Right ventricle myocardium inferior (tissue), 1 donor: ENCODE measurements around the gene CREBL2. TPM values are rescaled to one million over a fixed set of nuclear protein-coding genes. Genes with fewer than 3 reads are reported as not detected.

Experiments used
- ATAC-seq: fragments of 200-7000 bp; cut with Tn5 transposase; one replicate; pipeline ENCODE4 v1.9.1; 2020; ENCODE audit warnings: mild to moderate bottlenecking, moderate library complexity
- DNase-seq: peaks from one replicate; pipeline ENCODE4 v3.0.0; 2021; ENCODE audit errors: missing footprints
- intact Hi-C: fragments of 100-400 bp; cut with DNase I; formaldehyde crosslinking; loops from one replicate; pipeline ENCODE4 v1.11.0; 2022
- total RNA-seq: library from RNA; stranded (reverse); fragmentation: NEBNext Ultra II Directional; extraction: Animal tissue kit (Norgen Biotek cat#: 25700); gene quantifications from one replicate; pipeline ENCODE4 v1.2.1, GENCODE V29; 2021
- donor health status: DM: no; HTN: yes; CAD: no; lungs with severe emphysema.

Gene CREBL2
- total RNA-seq, 1 donor from 2014 or later, result 15.9 TPM

GRCh38 chr12:12654691-12655460 lies 43.2 kb downstream of the CREBL2 start:
- ATAC-seq (no peak), DNase-seq (no peak)
- intact Hi-C loops, result loop anchor here (5.0 kb wide), 1 partner anchor 278 kb away; no protein-coding TSS in a partner anchor

GRCh38 chr12:12660201-12660600 lies 48.5 kb downstream of the CREBL2 start:
- intact Hi-C loops, result no loop called here
- no peak for ATAC-seq

GRCh38 chr12:12661086-12661856 lies 49.6 kb downstream of the CREBL2 start:
- intact Hi-C loops, result no loop called here
- DNase-seq, result no peak
- no peak for ATAC-seq

More at GRCh38 chr12:12660201-12660600, 48.5 kb downstream of the CREBL2 start:
- no peak for DNase-seq

GRCh38 chr12:12663644-12664294 lies 52.1 kb downstream of the CREBL2 start:
- ATAC-seq (no peak), DNase-seq (no peak)
- intact Hi-C loops, result no loop called here

GRCh38 chr12:12665194-12665593 lies 53.5 kb downstream of the CREBL2 start:
- intact Hi-C loops, result no loop called here

GRCh38 chr12:12668005-12668404 lies 56.3 kb downstream of the CREBL2 start:
- ATAC-seq, result no peak
- no peak for DNase-seq
- intact Hi-C loops, result no loop called here

More at GRCh38 chr12:12665194-12665593, 53.5 kb downstream of the CREBL2 start:
- DNase-seq, result no peak
- ATAC-seq, result no peak

- intact Hi-C loops, result no loop called here
- DNase-seq (no peak), ATAC-seq (no peak)
Observed at GRCh38 chr12:12669020-12669419, 57.3 kb downstream of the CREBL2 start.

- intact Hi-C loops, result no loop called here
- DNase-seq, result no peak
- ATAC-seq, result no peak
Observed at GRCh38 chr12:12671850-12672660, 60.4 kb downstream of the CREBL2 start.

GRCh38 chr12:12673296-12673695 lies 61.6 kb downstream of the CREBL2 start:
- ATAC-seq (no peak), DNase-seq (no peak)
- intact Hi-C loops, result no loop called here

GRCh38 chr12:12676605-12677004 lies 64.9 kb downstream of the CREBL2 start:
- no peak for DNase-seq
- intact Hi-C loops, result no loop called here

GRCh38 chr12:12681061-12681765 lies 69.5 kb downstream of the CREBL2 start:
- intact Hi-C loops, result no loop called here
- DNase-seq (no peak), ATAC-seq (no peak)

More at GRCh38 chr12:12676605-12677004, 64.9 kb downstream of the CREBL2 start:
- ATAC-seq, result no peak

- DNase-seq, result no peak
- ATAC-seq, result no peak
- intact Hi-C loops, result no loop called here
Observed at GRCh38 chr12:12682284-12682683, 70.6 kb downstream of the CREBL2 start.

GRCh38 chr12:12683136-12683697 lies 71.5 kb downstream of the CREBL2 start:
- no peak for DNase-seq
- intact Hi-C loops, result no loop called here
- ATAC-seq, result no peak

GRCh38 chr12:12683725-12684124 lies 72.0 kb downstream of the CREBL2 start:
- intact Hi-C loops, result no loop called here
- ATAC-seq (no peak), DNase-seq (no peak)

- no peak for DNase-seq
Observed at GRCh38 chr12:12684375-12685106, 72.9 kb downstream of the CREBL2 start.

GRCh38 chr12:12685305-12685704 lies 73.6 kb downstream of the CREBL2 start:
- intact Hi-C loops, result no loop called here
- DNase-seq, result no peak
- no peak for ATAC-seq

More at GRCh38 chr12:12684375-12685106, 72.9 kb downstream of the CREBL2 start:
- intact Hi-C loops, result no loop called here
- no peak for ATAC-seq

GRCh38 chr12:12686472-12686871 lies 74.8 kb downstream of the CREBL2 start:
- DNase-seq, result no peak
- intact Hi-C loops, result no loop called here

More at GRCh38 chr12:12686472-12686871, 74.8 kb downstream of the CREBL2 start:
- no peak for ATAC-seq
